Transverse colon (tissue), 4 donors: ENCODE data around the gene ARHGAP8. TPM values are rescaled to one million over a fixed set of nuclear protein-coding genes. Genes with fewer than 3 reads are reported as not detected.
A peak's percentile ranks its signal among the peaks of the same experiment; 100 is the strongest.
"Not testable (repeated sequence)": the region's sequence is repeated elsewhere in the genome, so short reads cannot be mapped to it uniquely, and the experiment has no call there.

Source experiments
- DNase-seq: peaks from one replicate; pipeline ENCODE4 v3.0.0-alpha.2; 2019
- H3K27ac ChIP-seq, 4 donors: fragments of 200-600 bp; sonication (generic); 2 replicates each; pipeline ENCODE4 v1.5.1; 2016 to 2018; ENCODE audit warnings: inconsistent platforms in 4 of 4
- H3K27me3 ChIP-seq: fragments of 200-600 bp; sonication (generic); 2 replicates; pipeline ENCODE4 v1.5.1; 2017; ENCODE audit warnings: inconsistent platforms
- H3K36me3 ChIP-seq, 4 donors: fragments of 200-600 bp; sonication (generic); 2 replicates each; pipeline ENCODE4 v1.5.1; 2017 to 2019; ENCODE audit warnings: inconsistent platforms in 4 of 4
- H3K4me1 ChIP-seq, 4 donors: fragments of 200-600 bp; sonication (generic); 2 replicates each; pipeline ENCODE4 v1.5.1; 2017 to 2020; ENCODE audit warnings: inconsistent platforms in 4 of 4
- H3K4me3 ChIP-seq, 4 donors: fragments of 200-600 bp; sonication (generic); 1 replicate in 1 of 4; 2 replicates in 3 of 4; pipeline versions ENCODE4 v1.5.1 to v1.6.1; 2017 to 2019; ENCODE audit warnings: inconsistent platforms in 4 of 4
- H3K9me3 ChIP-seq, 2 donors: fragments of 200-600 bp; sonication (generic); 2 replicates each; pipeline ENCODE4 v1.5.1; 2017 to 2019; ENCODE audit warnings: inconsistent platforms in 2 of 2
- CTCF ChIP-seq, 5 experiments: fragments of 200-600 bp in 3 of 5; fragments of 450-650 bp in 2 of 5; sonication (generic) in 3 of 5; IDR thresholded peaks; 1 replicate in 2 of 5; 2 replicates in 3 of 5; pipeline ENCODE4 v1.5.1; 2016 to 2017; ENCODE audit warnings: antibody characterized with exemption in 5 of 5, inconsistent platforms in 3 of 5, mild to moderate bottlenecking in 2 of 5, moderate library complexity in 1 of 5
- EP300 ChIP-seq: sonication (generic); formaldehyde crosslinking; IDR thresholded peaks from one replicate; pipeline ENCODE4 v1.6.1; 2017; ENCODE audit warnings: antibody characterized with exemption, low read depth
- POLR2A ChIP-seq: fragments of 450-650 bp; IDR thresholded peaks from one replicate; pipeline ENCODE4 v1.6.1; 2016; ENCODE audit warnings: antibody characterized with exemption, mild to moderate bottlenecking, moderate library complexity
- POLR2AphosphoS5 ChIP-seq, 3 donors: sonication (generic); formaldehyde crosslinking; IDR thresholded peaks; one replicate each; pipeline ENCODE4 v1.6.1; 2016; ENCODE audit warnings: antibody characterized with exemption in 3 of 3
- WGBS, 2 donors: methylation state at CpG; one replicate each; pipeline ENCODE4 v1.1.5; 2018; ENCODE audit warnings: low coverage in 1 of 2; 5-methylcytosine and 5-hydroxymethylcytosine counted together
- in situ Hi-C, 4 donors: fragments of 200-750 bp; cut with MboI; loops; one replicate each; pipeline versions ENCODE4 v1.15.0 to v1.15.1; 2017; ENCODE audit warnings: low sequenced_read_pairs in 3 of 4, low pct_ligation_motif_present in 1 of 4, low pct_unique_long_range_greater_than_20kb in 1 of 4
- intact Hi-C: fragments of 100-400 bp; cut with DNase I; formaldehyde crosslinking; loops from one replicate; pipeline ENCODE4 v1.15.1; 2023; ENCODE audit warnings: low total_unique reads
- total RNA-seq, 4 donors: library from RNA; depleted of rRNA; stranded (reverse); fragments of >200 nt; gene quantifications; one replicate each; pipeline ENCODE4 v1.1.0, GENCODE V29; 2016

ARHGAP8 gene
- total RNA-seq, 4 donors from 2014 or later, result 28.6 to 51.5 (median 31.5) TPM

- 75% methylated on average over 11 of the region's 11 CpGs; no CpG with 5 or more reads in 1 of the 2 donors for WGBS, 2 donors
- no peaks in the 10 kb centered on the region for H3K36me3 ChIP-seq
- no peak overlapping the region for H3K4me3 ChIP-seq
- TF ChIP-seq EP300 (no peak), POLR2AphosphoS5 (IDR thresholded peaks at IDR 0.05) (no peak), POLR2A (no peak), CTCF (IDR thresholded peaks at IDR 0.05) (no peak)
- in situ Hi-C loops, result no loop called here
- peaks cover 0 to 41% (median 20%) of the 10 kb centered on the region in 4 donors for H3K4me1 ChIP-seq
- H3K27me3 ChIP-seq, result no peaks in the 10 kb centered on the region
- no peak for DNase-seq
- intact Hi-C loops, result no loop called here
- H3K9me3 ChIP-seq, result no peaks in the 10 kb centered on the region
- no peak overlapping the region for H3K27ac ChIP-seq
These were observed 9.1 kb upstream of the ARHGAP8 start for GRCh38 chr22:44743247-44743646.

- peaks cover 0 to 39% (median 16%) of the 10 kb centered on the region in 4 donors for H3K4me1 ChIP-seq
- no peak overlapping the region for H3K4me3 ChIP-seq
- H3K27me3 ChIP-seq, result no peaks in the 10 kb centered on the region
- H3K36me3 ChIP-seq, result no peaks in the 10 kb centered on the region
- WGBS, 2 donors, result 21 to 25% methylated on average over 2 to 7 of the region's 7 CpGs
- in situ Hi-C loops (no loop called here), intact Hi-C loops (no loop called here)
- H3K9me3 ChIP-seq, result no peaks in the 10 kb centered on the region
- no peak overlapping the region for H3K27ac ChIP-seq
- TF ChIP-seq EP300 (no peak), CTCF (IDR thresholded peaks at IDR 0.05) (no peak), POLR2AphosphoS5 (IDR thresholded peaks at IDR 0.05) (no peak)
- no peak for DNase-seq
These were observed 8.6 kb upstream of the ARHGAP8 start for GRCh38 chr22:44743804-44744211.

- WGBS, 2 donors, result 28 to 45% methylated on average over 7 to 13 of the region's 13 CpGs
- H3K4me1 ChIP-seq, result peaks cover 0 to 47% (median 19%) of the 10 kb centered on the region in 4 donors
- no peak overlapping the region for H3K4me3 ChIP-seq
- no peak for DNase-seq
- H3K36me3 ChIP-seq, result no peaks in the 10 kb centered on the region
- H3K9me3 ChIP-seq, result no peaks in the 10 kb centered on the region
- peak overlapping the region; percentile 70 to 80 (median 78) for H3K27ac ChIP-seq
- peaks cover 15% of the 10 kb centered on the region for H3K27me3 ChIP-seq
- in situ Hi-C loops (no loop called here), intact Hi-C loops (no loop called here)
- TF ChIP-seq CTCF (IDR thresholded peaks at IDR 0.05) (no peak), EP300 (no peak), POLR2AphosphoS5 (IDR thresholded peaks at IDR 0.05) (no peak), POLR2A (no peak)
These were observed 6.3 kb upstream of the ARHGAP8 start for GRCh38 chr22:44745853-44746789.

GRCh38 chr22:44747784-44748127 lies 4.6 kb upstream of the ARHGAP8 start:
- H3K36me3 ChIP-seq, in situ Hi-C loops, intact Hi-C loops, H3K9me3 ChIP-seq, H3K4me3 ChIP-seq, DNase-seq: not testable (repeated sequence)
- peaks cover 30% of the 10 kb centered on the region for H3K27me3 ChIP-seq
- peak overlapping the region; percentile 70 to 80 (median 78) for H3K27ac ChIP-seq
- H3K4me1 ChIP-seq, result peaks cover 0 to 50% (median 22%) of the 10 kb centered on the region in 4 donors
- 80 to 85% methylated on average over 1 to 4 of the region's 4 CpGs for WGBS, 2 donors
